Measurements from ENCODE around the gene ZMYND10. TPM values are rescaled to one million over a fixed set of nuclear protein-coding genes. Genes with fewer than 3 reads are reported as not detected.

ZMYND10 gene
- total RNA-seq, 2 experiments from 2014 or later: 0.94 to 1.00 TPM

- Mint-ChIP-seq H3K4me1 (ENCODE audit: low read depth) (peaks cover 34% of the 10 kb centered on the region), H3K36me3 (peaks cover 2% of the 10 kb centered on the region), H3K27ac (no peak overlapping the region), H3K27me3 (no peaks in the 10 kb centered on the region), H3K4me3 (no peak overlapping the region), H3K9me3 (no peaks in the 10 kb centered on the region)
- POLR2A ChIA-PET: interaction anchor here (1.0 kb wide), 1 partner anchor 14 kb away, joined by 3 read pairs; no protein-coding TSS in a partner anchor
- CTCF ChIA-PET: interaction anchor here (0.6 to 4.9 kb wide), 8 partner anchors 12 to 572 kb away, joined by 3 to 30 read pairs (median 10); partner anchors contain the start of genes CYB561D2, HYAL3, LSMEM2 and NAA80
- intact Hi-C loops (cut with micrococcal nuclease): no loop called here
- no peak for DNase-seq
Observed at GRCh38 chr3:50323092-50323600, 22.4 kb downstream of the ZMYND10 start.

GRCh38 chr3:50322386-50323091, 23.0 kb downstream of the ZMYND10 start, which contains the start of gene HYAL2:
Gene HYAL2, minus strand, starts transcription at chr3:50322745. Its CDS starts 2,256 bp downstream, at chr3:50320489.
- Mint-ChIP-seq H3K27ac (peak within 1 kb of the TSS; percentile 86), H3K9me3 (no peaks in the 10 kb centered on the region), H3K4me3 (peak within 1 kb of the TSS; percentile 77), H3K4me1 (ENCODE audit: low read depth) (peaks cover 32% of the 10 kb centered on the region), H3K27me3 (no peaks in the 10 kb centered on the region), H3K36me3 (peaks cover 2% of the 10 kb centered on the region)
- ChIA-PET POLR2A (interaction anchor here (1.0 kb wide), 1 partner anchor 14 kb away, joined by 3 read pairs; no protein-coding TSS in a partner anchor), CTCF (interaction anchor here (0.6 to 3.3 kb wide), 5 partner anchors 9 to 571 kb away, joined by 3 to 15 read pairs (median 9); partner anchors contain the start of genes CYB561D2 and NPRL2)
- intact Hi-C loops (cut with micrococcal nuclease): no loop called here
- DNase-seq: no peak

GRCh38 chr3:50322115-50322385, 23.5 kb downstream of the ZMYND10 start:
- Mint-ChIP-seq H3K4me1 (ENCODE audit: low read depth) (peaks cover 29% of the 10 kb centered on the region), H3K4me3 (peak overlapping the region; percentile 77), H3K9me3 (no peaks in the 10 kb centered on the region), H3K27me3 (no peaks in the 10 kb centered on the region), H3K27ac (no peak overlapping the region), H3K36me3 (peaks cover 2% of the 10 kb centered on the region)
- DNase-seq: no peak
- ChIA-PET POLR2A (interaction anchor here (0.6 kb wide), 1 partner anchor 11 kb away, joined by 3 read pairs; no protein-coding TSS in a partner anchor), CTCF (interaction anchor here (0.8 to 3.3 kb wide), 8 partner anchors 9 to 220 kb away, joined by 3 to 16 read pairs (median 4); partner anchors contain the start of genes GNAI2, HYAL3 and NAA80)
- intact Hi-C loops (cut with micrococcal nuclease): no loop called here

- H3K36me3 Mint-ChIP-seq: peaks cover 2% of the 10 kb centered on the region
- POLR2A ChIA-PET: interaction anchor here (0.6 kb wide), 1 partner anchor 12 kb away, joined by 3 read pairs; no protein-coding TSS in a partner anchor
- H3K27ac Mint-ChIP-seq: peak overlapping the region; percentile 86
- intact Hi-C loops (cut with micrococcal nuclease): loop anchor here (1.0 kb wide), 2 partner anchors 16 to 22 kb away; partner anchors contain the start of genes HYAL3 and NAA80
- H3K4me1 Mint-ChIP-seq (ENCODE audit: low read depth): peaks cover 30% of the 10 kb centered on the region
- no peaks in the 10 kb centered on the region for H3K27me3 Mint-ChIP-seq
- no peaks in the 10 kb centered on the region for H3K9me3 Mint-ChIP-seq
- CTCF ChIA-PET: interaction anchor here (0.5 to 2.2 kb wide), 10 partner anchors 10 to 221 kb away, joined by 3 to 16 read pairs (median 4); partner anchors contain the start of genes GNAI2, HYAL3 and NAA80
- DNase-seq: peak; percentile 88
- peak overlapping the region; percentile 77 for H3K4me3 Mint-ChIP-seq
Observed at GRCh38 chr3:50321336-50322114, 24.0 kb downstream of the ZMYND10 start.

- H3K27me3 Mint-ChIP-seq: no peaks in the 10 kb centered on the region
- H3K4me3 Mint-ChIP-seq: peak overlapping the region; percentile 78
- peak; percentile 70 for DNase-seq
- H3K36me3 Mint-ChIP-seq: no peaks in the 10 kb centered on the region
- ChIA-PET CTCF (interaction anchor here (0.5 to 2.2 kb wide), 11 partner anchors 10 to 221 kb away, joined by 3 to 16 read pairs (median 4); partner anchors contain the start of genes HYAL3 and NAA80), POLR2A (interaction anchor here (2.4 kb wide), 1 partner anchor 15 kb away, joined by 7 read pairs; no protein-coding TSS in a partner anchor)
- H3K9me3 Mint-ChIP-seq: no peaks in the 10 kb centered on the region
- intact Hi-C loops (cut with micrococcal nuclease): loop anchor here (1.0 kb wide), 2 partner anchors 16 to 22 kb away; partner anchors contain the start of genes HYAL3 and NAA80
- peak overlapping the region; percentile 16 for H3K27ac Mint-ChIP-seq
- H3K4me1 Mint-ChIP-seq (ENCODE audit: low read depth): peaks cover 33% of the 10 kb centered on the region
Observed at GRCh38 chr3:50320853-50321335, 24.6 kb downstream of the ZMYND10 start.

GRCh38 chr3:50319894-50320625, 25.5 kb downstream of the ZMYND10 start:
- Mint-ChIP-seq H3K4me1 (ENCODE audit: low read depth) (peaks cover 33% of the 10 kb centered on the region), H3K36me3 (no peaks in the 10 kb centered on the region), H3K27ac (no peak overlapping the region), H3K4me3 (peak overlapping the region; percentile 78), H3K27me3 (no peaks in the 10 kb centered on the region), H3K9me3 (no peaks in the 10 kb centered on the region)
- intact Hi-C loops (cut with micrococcal nuclease): no loop called here
- CTCF ChIA-PET: interaction anchor here (1.0 to 2.2 kb wide), 3 partner anchors 21 to 73 kb away, joined by 3 to 16 read pairs (median 3); partner anchors contain the start of genes HYAL3 and NAA80
- DNase-seq: no peak
- POLR2A ChIA-PET: interaction anchor here (2.4 kb wide), 1 partner anchor 16 kb away, joined by 7 read pairs; no protein-coding TSS in a partner anchor

GRCh38 chr3:50319181-50319893, 26.2 kb downstream of the ZMYND10 start:
- CTCF ChIA-PET: interaction anchor here (0.6 to 0.7 kb wide), 2 partner anchors 63 to 92 kb away, joined by 3 read pairs; no protein-coding TSS in a partner anchor
- Mint-ChIP-seq H3K36me3 (no peaks in the 10 kb centered on the region), H3K9me3 (no peaks in the 10 kb centered on the region), H3K4me1 (ENCODE audit: low read depth) (peaks cover 33% of the 10 kb centered on the region), H3K4me3 (no peak overlapping the region), H3K27ac (no peak overlapping the region), H3K27me3 (no peaks in the 10 kb centered on the region)
- intact Hi-C loops (cut with micrococcal nuclease): no loop called here
- DNase-seq: no peak
- POLR2A ChIA-PET: interaction anchor here (1.4 to 2.4 kb wide), 3 partner anchors 9 to 20 kb away, joined by 4 to 7 read pairs (median 7); partner anchors contain the start of genes HYAL3, NAA80 and TUSC2

- peaks cover 33% of the 10 kb centered on the region for H3K4me1 Mint-ChIP-seq (ENCODE audit: low read depth)
- no peak overlapping the region for H3K27ac Mint-ChIP-seq
- intact Hi-C loops (cut with micrococcal nuclease): no loop called here
- ChIA-PET CTCF (interaction anchor here (0.6 to 0.7 kb wide), 2 partner anchors 62 to 92 kb away, joined by 3 read pairs; no protein-coding TSS in a partner anchor), POLR2A (interaction anchor here (1.4 to 2.4 kb wide), 3 partner anchors 9 to 19 kb away, joined by 4 to 7 read pairs (median 7); partner anchors contain the start of genes HYAL3, NAA80 and TUSC2)
- no peak overlapping the region for H3K4me3 Mint-ChIP-seq
- no peaks in the 10 kb centered on the region for H3K9me3 Mint-ChIP-seq
- H3K27me3 Mint-ChIP-seq: no peaks in the 10 kb centered on the region
- no peaks in the 10 kb centered on the region for H3K36me3 Mint-ChIP-seq
- no peak for DNase-seq
Observed at GRCh38 chr3:50318615-50319014, 26.9 kb downstream of the ZMYND10 start.

- no peak overlapping the region for H3K27ac Mint-ChIP-seq
- CTCF ChIA-PET: interaction anchor here (2.4 kb wide), 1 partner anchor 8 kb away, joined by 8 read pairs; no protein-coding TSS in a partner anchor
- H3K4me1 Mint-ChIP-seq (ENCODE audit: low read depth): peaks cover 32% of the 10 kb centered on the region
- no peak for DNase-seq
- POLR2A ChIA-PET: interaction anchor here (1.4 to 2.2 kb wide), 2 partner anchors 10 to 18 kb away, joined by 4 to 7 read pairs; partner anchors contain the start of genes HYAL3, NAA80 and TUSC2
- intact Hi-C loops (cut with micrococcal nuclease): no loop called here
- no peaks in the 10 kb centered on the region for H3K36me3 Mint-ChIP-seq
- no peaks in the 10 kb centered on the region for H3K9me3 Mint-ChIP-seq
- H3K27me3 Mint-ChIP-seq: no peaks in the 10 kb centered on the region
- no peak overlapping the region for H3K4me3 Mint-ChIP-seq
Observed at GRCh38 chr3:50318163-50318562, 27.4 kb downstream of the ZMYND10 start.

- Mint-ChIP-seq H3K27me3 (no peaks in the 10 kb centered on the region), H3K9me3 (no peaks in the 10 kb centered on the region), H3K4me1 (ENCODE audit: low read depth) (peaks cover 29% of the 10 kb centered on the region), H3K27ac (peak overlapping the region; percentile 81), H3K4me3 (no peak overlapping the region), H3K36me3 (no peaks in the 10 kb centered on the region)
- ChIA-PET POLR2A (interaction anchor here (2.2 kb wide), 1 partner anchor 11 kb away, joined by 7 read pairs; the partner anchor contains the start of gene TUSC2), CTCF (interaction anchor here (2.4 kb wide), 1 partner anchor 9 kb away, joined by 8 read pairs; no protein-coding TSS in a partner anchor)
- DNase-seq: no peak
- intact Hi-C loops (cut with micrococcal nuclease): no loop called here
Observed at GRCh38 chr3:50317300-50317699, 28.2 kb downstream of the ZMYND10 start.

Data from activated CD4-positive, alpha-beta memory T cell treated with anti-CD3 and anti-CD28 coated beads for 36 hours (primary cell).